ENCODE results near the gene COA7. TPM values are rescaled to one million over a fixed set of nuclear protein-coding genes. Genes with fewer than 3 reads are reported as not detected.

COA7 gene
- polyA plus RNA-seq, 1 of the 3 experiments (the other 2 are of a cell fraction) = 9.0 TPM

GRCh38 chr1:52673513-52673912, 24.6 kb downstream of the COA7 start:
- H3K9me2 ChIP-seq = no peaks in the 10 kb centered on the region
- H3K27me3 ChIP-seq (ENCODE audit: insufficient read depth) = no peaks in the 10 kb centered on the region
- POLR2A ChIA-PET = no interaction called here
- H3K79me2 ChIP-seq (ENCODE audit: insufficient read depth) = no peaks in the 10 kb centered on the region
- 87% methylated on average over 4 of the region's 4 CpGs for WGBS (ENCODE audit: low lambda C conversion rate)
- H3K9me3 ChIP-seq = no peaks in the 10 kb centered on the region
- CTCF ChIA-PET = interaction anchor here (3.1 kb wide), 1 partner anchor 13 kb away, joined by 13 read pairs; no protein-coding TSS in a partner anchor
- H3K36me3 ChIP-seq (replicated peaks in 1 of 2; ENCODE audit: control insufficient read depth in 1 of 2, insufficient read depth in 2 of 2, low read length in 1 of 2) = no peaks in the 10 kb centered on the region
- DNase-seq = no peak
- H3K4me2 ChIP-seq = no peak overlapping the region
- no peak overlapping the region for H2AFZ ChIP-seq (ENCODE audit: low read depth)
- H3K27ac ChIP-seq (ENCODE audit: low read depth in 2 of 2, low read length in 1 of 2) = no peak overlapping the region
- H3K4me1 ChIP-seq (ENCODE audit: control insufficient read depth in 1 of 2, insufficient read depth in 2 of 2, low read depth in 1 of 2, low read length in 1 of 2) = peaks cover 4 to 7% of the 10 kb centered on the region in 2 experiments; a peak in 1 of 4 replicates
- no peaks in the 10 kb centered on the region for H3F3A ChIP-seq (replicated peaks; ENCODE audit: insufficient read depth)
- no peak overlapping the region for H3K4me3 ChIP-seq (ENCODE audit: low read depth in 2 of 2, low read length in 1 of 2)
- no peak for TF ChIP-seq TAF1 (IDR thresholded peaks at IDR 0.05; ENCODE audit: borderline replicate concordance, low read depth, low read length)
- no peak overlapping the region for H3K9ac ChIP-seq
- H4K20me1 ChIP-seq (ENCODE audit: insufficient read depth) = no peaks in the 10 kb centered on the region

DNA sequence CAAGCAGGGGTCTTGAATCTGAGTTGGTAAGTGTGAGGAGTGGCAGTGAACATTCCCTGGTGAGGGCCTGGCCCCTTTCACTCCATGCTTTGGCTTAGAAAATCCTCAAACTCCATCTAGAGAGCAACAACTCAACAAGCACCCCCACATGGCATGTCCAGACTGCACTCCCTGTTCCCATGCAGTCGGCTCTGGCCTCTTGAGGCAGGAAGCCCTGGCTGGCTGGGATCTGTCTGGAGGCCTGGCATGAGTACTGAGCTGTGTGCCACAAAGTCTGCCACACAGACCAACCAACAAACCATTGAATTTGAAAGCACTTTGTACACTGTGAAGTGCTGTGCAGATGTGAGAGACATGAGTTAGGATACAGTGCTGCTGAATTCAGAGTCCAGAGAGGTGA, 25.2 kb downstream of the COA7 start:
- H3K27me3 ChIP-seq (ENCODE audit: insufficient read depth) = no peaks in the 10 kb centered on the region
- TF ChIP-seq FOXJ3 (CRISPR knock-in tag; IDR thresholded peaks at IDR 0.05) = no peak
- no peak for TF ChIP-seq NFIC (IDR thresholded peaks at IDR 0.05; ENCODE audit: borderline replicate concordance)
- TF ChIP-seq, protein P1, sequence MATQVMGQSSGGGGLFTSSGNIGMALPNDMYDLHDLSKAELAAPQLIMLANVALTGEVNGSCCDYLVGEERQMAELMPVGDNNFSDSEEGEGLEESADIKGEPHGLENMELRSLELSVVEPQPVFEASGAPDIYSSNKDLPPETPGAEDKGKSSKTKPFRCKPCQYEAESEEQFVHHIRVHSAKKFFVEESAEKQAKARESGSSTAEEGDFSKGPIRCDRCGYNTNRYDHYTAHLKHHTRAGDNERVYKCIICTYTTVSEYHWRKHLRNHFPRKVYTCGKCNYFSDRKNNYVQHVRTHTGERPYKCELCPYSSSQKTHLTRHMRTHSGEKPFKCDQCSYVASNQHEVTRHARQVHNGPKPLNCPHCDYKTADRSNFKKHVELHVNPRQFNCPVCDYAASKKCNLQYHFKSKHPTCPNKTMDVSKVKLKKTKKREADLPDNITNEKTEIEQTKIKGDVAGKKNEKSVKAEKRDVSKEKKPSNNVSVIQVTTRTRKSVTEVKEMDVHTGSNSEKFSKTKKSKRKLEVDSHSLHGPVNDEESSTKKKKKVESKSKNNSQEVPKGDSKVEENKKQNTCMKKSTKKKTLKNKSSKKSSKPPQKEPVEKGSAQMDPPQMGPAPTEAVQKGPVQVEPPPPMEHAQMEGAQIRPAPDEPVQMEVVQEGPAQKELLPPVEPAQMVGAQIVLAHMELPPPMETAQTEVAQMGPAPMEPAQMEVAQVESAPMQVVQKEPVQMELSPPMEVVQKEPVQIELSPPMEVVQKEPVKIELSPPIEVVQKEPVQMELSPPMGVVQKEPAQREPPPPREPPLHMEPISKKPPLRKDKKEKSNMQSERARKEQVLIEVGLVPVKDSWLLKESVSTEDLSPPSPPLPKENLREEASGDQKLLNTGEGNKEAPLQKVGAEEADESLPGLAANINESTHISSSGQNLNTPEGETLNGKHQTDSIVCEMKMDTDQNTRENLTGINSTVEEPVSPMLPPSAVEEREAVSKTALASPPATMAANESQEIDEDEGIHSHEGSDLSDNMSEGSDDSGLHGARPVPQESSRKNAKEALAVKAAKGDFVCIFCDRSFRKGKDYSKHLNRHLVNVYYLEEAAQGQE (IDR thresholded peaks at IDR 0.05; ENCODE audit: low read depth, low read length) = no peak
- TF ChIP-seq TEAD4 (IDR thresholded peaks at IDR 0.05; ENCODE audit: borderline replicate concordance, insufficient read depth) = no peak
- TF ChIP-seq MXI1 (IDR thresholded peaks at IDR 0.05; ENCODE audit: low read depth, low read length) = no peak
- no peak for TF ChIP-seq NRF1 (IDR thresholded peaks at IDR 0.05; ENCODE audit: low read depth, low read length)
- no peak for TF ChIP-seq MEF2A (IDR thresholded peaks at IDR 0.05; ENCODE audit: borderline replicate concordance, low read depth)
- no peak for TF ChIP-seq SMC3 (IDR thresholded peaks at IDR 0.05; ENCODE audit: low read depth, low read length)
- TF ChIP-seq, protein P2, sequence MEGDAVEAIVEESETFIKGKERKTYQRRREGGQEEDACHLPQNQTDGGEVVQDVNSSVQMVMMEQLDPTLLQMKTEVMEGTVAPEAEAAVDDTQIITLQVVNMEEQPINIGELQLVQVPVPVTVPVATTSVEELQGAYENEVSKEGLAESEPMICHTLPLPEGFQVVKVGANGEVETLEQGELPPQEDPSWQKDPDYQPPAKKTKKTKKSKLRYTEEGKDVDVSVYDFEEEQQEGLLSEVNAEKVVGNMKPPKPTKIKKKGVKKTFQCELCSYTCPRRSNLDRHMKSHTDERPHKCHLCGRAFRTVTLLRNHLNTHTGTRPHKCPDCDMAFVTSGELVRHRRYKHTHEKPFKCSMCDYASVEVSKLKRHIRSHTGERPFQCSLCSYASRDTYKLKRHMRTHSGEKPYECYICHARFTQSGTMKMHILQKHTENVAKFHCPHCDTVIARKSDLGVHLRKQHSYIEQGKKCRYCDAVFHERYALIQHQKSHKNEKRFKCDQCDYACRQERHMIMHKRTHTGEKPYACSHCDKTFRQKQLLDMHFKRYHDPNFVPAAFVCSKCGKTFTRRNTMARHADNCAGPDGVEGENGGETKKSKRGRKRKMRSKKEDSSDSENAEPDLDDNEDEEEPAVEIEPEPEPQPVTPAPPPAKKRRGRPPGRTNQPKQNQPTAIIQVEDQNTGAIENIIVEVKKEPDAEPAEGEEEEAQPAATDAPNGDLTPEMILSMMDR (IDR thresholded peaks at IDR 0.05) = no peak
- no peak for TF ChIP-seq GABPA (IDR thresholded peaks at IDR 0.05; ENCODE audit: low read depth)
- TF ChIP-seq RXRA (IDR thresholded peaks at IDR 0.05; ENCODE audit: borderline replicate concordance, low read depth) = no peak
- no peak for TF ChIP-seq TAF1 (IDR thresholded peaks at IDR 0.05; ENCODE audit: borderline replicate concordance, low read depth, low read length)
- no peak for TF ChIP-seq ELF1 (IDR thresholded peaks at IDR 0.05)
- TF ChIP-seq, protein P3, sequence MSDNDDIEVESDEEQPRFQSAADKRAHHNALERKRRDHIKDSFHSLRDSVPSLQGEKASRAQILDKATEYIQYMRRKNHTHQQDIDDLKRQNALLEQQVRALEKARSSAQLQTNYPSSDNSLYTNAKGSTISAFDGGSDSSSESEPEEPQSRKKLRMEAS (IDR thresholded peaks at IDR 0.05; ENCODE audit: low read depth) = no peak
- no peak for TF ChIP-seq USF2 (IDR thresholded peaks at IDR 0.05; ENCODE audit: borderline replicate concordance, low read depth, low read length)
- no peak for TF ChIP-seq RFX5 (IDR thresholded peaks at IDR 0.05; ENCODE audit: low read length)
- TF ChIP-seq RCOR1 (IDR thresholded peaks at IDR 0.05; ENCODE audit: low read length) = no peak
- TF ChIP-seq ZBTB33 (IDR thresholded peaks at IDR 0.05; ENCODE audit: borderline replicate concordance, low read depth) = no peak
- H3K4me2 ChIP-seq = no peak overlapping the region
- peaks cover 4 to 7% of the 10 kb centered on the region in 2 experiments; a peak in 1 of 4 replicates for H3K4me1 ChIP-seq (ENCODE audit: control insufficient read depth in 1 of 2, insufficient read depth in 2 of 2, low read depth in 1 of 2, low read length in 1 of 2)
- no peak overlapping the region; a peak in 1 of 4 replicates for H3K27ac ChIP-seq (ENCODE audit: low read depth in 2 of 2, low read length in 1 of 2)
- H4K20me1 ChIP-seq (ENCODE audit: insufficient read depth) = no peaks in the 10 kb centered on the region
- H3F3A ChIP-seq (replicated peaks; ENCODE audit: insufficient read depth) = no peaks in the 10 kb centered on the region
- no peaks in the 10 kb centered on the region for H3K36me3 ChIP-seq (replicated peaks in 1 of 2; ENCODE audit: control insufficient read depth in 1 of 2, insufficient read depth in 2 of 2, low read length in 1 of 2)
- H2AFZ ChIP-seq (ENCODE audit: low read depth) = no peak overlapping the region
- CTCF ChIA-PET = interaction anchor here (3.1 kb wide), 1 partner anchor 14 kb away, joined by 13 read pairs; no protein-coding TSS in a partner anchor
- H3K9me3 ChIP-seq = no peaks in the 10 kb centered on the region
- POLR2A ChIA-PET = no interaction called here
- no peaks in the 10 kb centered on the region for H3K79me2 ChIP-seq (ENCODE audit: insufficient read depth)
- H3K9ac ChIP-seq = no peak overlapping the region
- H3K4me3 ChIP-seq (ENCODE audit: low read depth in 2 of 2, low read length in 1 of 2) = no peak overlapping the region
- WGBS (ENCODE audit: low lambda C conversion rate) = 0% methylated on average over 1 of the region's 1 CpG
- DNase-seq = no peak
- no peaks in the 10 kb centered on the region for H3K9me2 ChIP-seq
